ENCODE measurements around the gene SPATA2L.
"Not testable (repeated sequence)": the region's sequence is repeated elsewhere in the genome, so short reads cannot be mapped to it uniquely, and the experiment has no call there.

DNA sequence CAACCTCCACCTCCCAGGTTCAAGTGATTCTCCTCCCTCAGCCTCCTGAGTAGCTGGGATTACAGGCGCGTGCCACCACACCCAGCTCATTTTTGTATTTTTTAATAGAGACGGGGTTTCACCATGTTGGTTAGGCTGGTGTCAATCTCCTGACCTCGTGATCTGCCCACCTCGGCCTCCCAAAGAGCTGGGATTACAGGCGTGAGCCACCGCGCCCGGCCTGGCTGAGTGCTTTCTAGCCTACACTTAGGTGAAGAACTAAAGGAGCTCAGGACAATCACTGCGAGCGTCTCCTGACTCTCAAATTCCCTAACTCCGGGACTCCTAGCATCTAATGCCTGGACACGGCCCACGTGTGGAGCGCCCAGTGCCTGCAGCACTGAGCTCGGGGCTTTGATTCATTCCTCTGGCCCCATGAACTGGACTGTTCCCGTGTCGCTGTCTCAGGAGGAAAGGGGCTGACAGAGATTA is 1.8 kb downstream of the SPATA2L start:
- not testable (repeated sequence) for TF ChIP-seq POLR2AphosphoS5 (IDR thresholded peaks at IDR 0.05; ENCODE audit: low read depth, low read length); TAF1 (IDR thresholded peaks at IDR 0.05; ENCODE audit: borderline replicate concordance, low read depth, low read length); SMC3 (IDR thresholded peaks at IDR 0.05; ENCODE audit: low read depth, low read length)

Data from SK-N-SH (cell line).